SH-SY5Y (cell line): ENCODE data around the gene USP51.

Experiments used
- GATA2 ChIP-seq: IDR thresholded peaks from 2 replicates; pipeline ENCODE4 v1.6.1; 2011; ENCODE audit warnings: mild to moderate bottlenecking, low read depth, low read length
- GATA3 ChIP-seq: IDR thresholded peaks from 2 replicates; pipeline ENCODE4 v1.6.1; 2011; ENCODE audit warnings: low read depth, mild to moderate bottlenecking, low read length, moderate library complexity

DNA sequence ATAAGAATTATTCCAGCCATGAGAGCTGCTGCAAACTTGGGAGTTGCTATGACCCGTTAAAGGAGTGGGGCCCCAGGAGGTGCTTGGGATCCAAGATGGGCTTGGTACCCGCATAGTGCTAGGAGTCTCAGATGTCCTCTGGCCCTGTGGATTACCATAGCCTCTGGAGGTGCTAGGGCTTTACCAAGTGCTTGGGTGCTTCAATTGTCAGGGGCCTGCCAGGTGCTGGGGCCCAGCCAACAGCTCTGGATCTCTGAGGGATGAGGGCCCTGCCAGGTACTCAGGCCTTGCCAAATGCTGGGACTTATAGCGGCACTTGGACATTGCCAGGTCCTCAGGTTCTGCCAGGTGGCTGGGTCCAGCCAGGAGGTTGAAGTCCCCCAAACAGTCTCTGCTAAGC is 32.0 kb upstream of the USP51 start:
- TF ChIP-seq GATA2, result no peak
- TF ChIP-seq GATA3, result no peak
